ENCODE results near the gene SSH2.
"Not testable (repeated sequence)": the region's sequence is repeated elsewhere in the genome, so short reads cannot be mapped to it uniquely, and the experiment has no call there.

The SSH2 gene

GRCh38 chr17:29880031-29880430 is 50.0 kb downstream of the SSH2 start:
- no peak for DNase-seq (ENCODE audit: low read depth, low spot score)
- H3K27ac ChIP-seq = no peak overlapping the region

GRCh38 chr17:29874931-29875596 is 55.0 kb downstream of the SSH2 start:
- DNase-seq (ENCODE audit: low read depth, low spot score) = no peak
- H3K27ac ChIP-seq = no peak overlapping the region

GRCh38 chr17:29874358-29874757 is 55.7 kb downstream of the SSH2 start:
- not testable (repeated sequence) for H3K27ac ChIP-seq; DNase-seq (ENCODE audit: low read depth, low spot score)

GRCh38 chr17:29873476-29873875 is 56.6 kb downstream of the SSH2 start:
- H3K27ac ChIP-seq = no peak overlapping the region
- no peak for DNase-seq (ENCODE audit: low read depth, low spot score)

- H3K27ac ChIP-seq = no peak overlapping the region
- DNase-seq (ENCODE audit: low read depth, low spot score) = no peak
Observed at GRCh38 chr17:29870836-29871465, 59.1 kb downstream of the SSH2 start.

- no peak overlapping the region for H3K27ac ChIP-seq
- no peak for DNase-seq (ENCODE audit: low read depth, low spot score)
Observed at GRCh38 chr17:29867643-29868181, 62.3 kb downstream of the SSH2 start.

GRCh38 chr17:29866746-29867404 is 63.2 kb downstream of the SSH2 start:
- H3K27ac ChIP-seq = no peak overlapping the region
- no peak for DNase-seq (ENCODE audit: low read depth, low spot score)

- no peak overlapping the region for H3K27ac ChIP-seq
- no peak for DNase-seq (ENCODE audit: low read depth, low spot score)
Observed at GRCh38 chr17:29864615-29865014, 65.4 kb downstream of the SSH2 start.

GRCh38 chr17:29864123-29864522 is 65.9 kb downstream of the SSH2 start:
- DNase-seq (ENCODE audit: low read depth, low spot score); H3K27ac ChIP-seq: not testable (repeated sequence)

- no peak overlapping the region for H3K27ac ChIP-seq
- no peak for DNase-seq (ENCODE audit: low read depth, low spot score)
Observed at GRCh38 chr17:29862951-29863350, 67.1 kb downstream of the SSH2 start.

GRCh38 chr17:29862127-29862526 is 67.9 kb downstream of the SSH2 start:
- no peak overlapping the region for H3K27ac ChIP-seq
- no peak for DNase-seq (ENCODE audit: low read depth, low spot score)

GRCh38 chr17:29859445-29859844 is 70.6 kb downstream of the SSH2 start:
- peak overlapping the region; percentile 65 for H3K27ac ChIP-seq
- not testable (repeated sequence) for DNase-seq (ENCODE audit: low read depth, low spot score)

- H3K27ac ChIP-seq = peak overlapping the region; percentile 65
- peak; percentile 70 for DNase-seq (ENCODE audit: low read depth, low spot score)
Observed at GRCh38 chr17:29857823-29858222, 72.2 kb downstream of the SSH2 start.

- peak overlapping the region; percentile 65 for H3K27ac ChIP-seq
- DNase-seq (ENCODE audit: low read depth, low spot score) = not testable (repeated sequence)
Observed at GRCh38 chr17:29857105-29857504, 72.9 kb downstream of the SSH2 start.

GRCh38 chr17:29855686-29856085 is 74.3 kb downstream of the SSH2 start:
- no peak for DNase-seq (ENCODE audit: low read depth, low spot score)
- H3K27ac ChIP-seq = peak overlapping the region; percentile 31

- DNase-seq (ENCODE audit: low read depth, low spot score) = no peak
- no peak overlapping the region for H3K27ac ChIP-seq
Observed at GRCh38 chr17:29848737-29849136, 81.3 kb downstream of the SSH2 start.

GRCh38 chr17:29847527-29848400 is 82.3 kb downstream of the SSH2 start:
- no peak for DNase-seq (ENCODE audit: low read depth, low spot score)
- no peak overlapping the region for H3K27ac ChIP-seq

GRCh38 chr17:29847118-29847517 is 82.9 kb downstream of the SSH2 start:
- no peak for DNase-seq (ENCODE audit: low read depth, low spot score)
- H3K27ac ChIP-seq = no peak overlapping the region

GRCh38 chr17:29846298-29846697 is 83.7 kb downstream of the SSH2 start:
- DNase-seq (ENCODE audit: low read depth, low spot score) = no peak
- no peak overlapping the region for H3K27ac ChIP-seq

- H3K27ac ChIP-seq = no peak overlapping the region
- DNase-seq (ENCODE audit: low read depth, low spot score) = no peak
Observed at GRCh38 chr17:29844339-29845048, 85.5 kb downstream of the SSH2 start.

All from epithelial cell of prostate (primary cell).